Esophagus squamous epithelium (tissue), 5 donors: Measurements from ENCODE around the gene IAH1. TPM values are rescaled to one million over a fixed set of nuclear protein-coding genes. Genes with fewer than 3 reads are reported as not detected.

Experiments
- DNase-seq: peaks from one replicate; lab custom pipeline; 2025; lab: John Stamatoyannopoulos, UW
- H3K27ac ChIP-seq, 4 donors: fragments of 200-600 bp; sonication (generic); one replicate each; pipeline ENCODE4 v1.5.1; 2016 to 2019; ENCODE audit warnings: mild to moderate bottlenecking in 1 of 4
- H3K27me3 ChIP-seq, 4 donors: fragments of 200-600 bp; sonication (generic); 1 replicate in 3 of 4; 2 replicates in 1 of 4; pipeline versions ENCODE4 v1.5.1 to v1.6.0; 2017 to 2021; ENCODE audit warnings: antibody characterized with exemption in 1 of 4
- H3K36me3 ChIP-seq, 3 donors: fragments of 200-600 bp; sonication (generic); one replicate each; pipeline ENCODE4 v1.5.1; 2016 to 2019
- H3K4me1 ChIP-seq, 3 donors: fragments of 200-600 bp; sonication (generic); one replicate each; pipeline ENCODE4 v1.5.1; 2017 to 2019
- H3K4me3 ChIP-seq, 4 donors: fragments of 200-600 bp; sonication (generic); 1 replicate in 3 of 4; 2 replicates in 1 of 4; pipeline ENCODE4 v1.5.1; 2016 to 2019; ENCODE audit warnings: mild to moderate bottlenecking in 2 of 4, moderate library complexity in 1 of 4
- H3K9me3 ChIP-seq, 3 donors: fragments of 200-600 bp; sonication (generic); one replicate each; pipeline ENCODE4 v1.5.1; 2016 to 2019
- POLR2A ChIP-seq, 4 donors: fragments of 450-650 bp; IDR thresholded peaks; one replicate each; pipeline ENCODE4 v1.6.1; 2017; ENCODE audit warnings: antibody characterized with exemption in 4 of 4, mild to moderate bottlenecking in 4 of 4, moderate library complexity in 3 of 4
- WGBS, 2 donors: methylation state at CpG; one replicate each; pipeline ENCODE4 v1.1.5; 2018; 5-methylcytosine and 5-hydroxymethylcytosine counted together
- intact Hi-C: fragments of 100-400 bp; cut with DNase I; formaldehyde crosslinking; loops from one replicate; pipeline ENCODE4 v1.15.0; 2022
- total RNA-seq, 4 donors: library from RNA; depleted of rRNA; stranded (reverse); fragments of >200 nt; gene quantifications; one replicate each; pipeline ENCODE4 v1.1.0, GENCODE V29; 2016
- TF ChIP-seq, protein P1 (sequence below), 6 experiments: fragments of 450-650 bp in 4 of 6; fragments of 200-600 bp in 2 of 6; sonication (generic) in 2 of 6; IDR thresholded peaks; one replicate each; pipeline ENCODE4 v1.5.1; 2016 to 2019; ENCODE audit warnings: antibody characterized with exemption in 6 of 6, mild to moderate bottlenecking in 4 of 6, moderate library complexity in 4 of 6
- donor health status: DM: yes; HTN: yes; CAD: no.

IAH1 gene
- total RNA-seq, 4 donors from 2014 or later = 6.0 to 47.9 (median 25.2) TPM

DNA sequence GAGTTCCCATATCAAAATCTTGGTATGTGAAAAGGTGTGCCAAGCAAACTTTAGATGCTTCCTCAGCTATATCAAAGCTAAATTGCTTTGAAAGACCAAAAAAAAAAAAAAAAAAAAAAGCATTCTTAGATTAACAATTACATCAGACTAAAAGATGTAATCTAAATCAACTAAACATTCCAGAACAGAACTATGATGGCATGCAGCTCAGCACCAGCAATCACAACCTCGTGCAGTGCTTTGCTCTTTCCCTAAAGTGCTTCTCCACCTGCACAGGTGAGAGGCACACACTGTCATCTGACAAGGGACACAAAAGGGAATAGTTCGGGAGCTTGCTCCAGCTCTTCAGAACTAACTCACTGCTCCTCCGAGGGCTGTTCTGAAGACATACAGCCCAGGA is 43.8 kb downstream of the IAH1 start:
- Histone ChIP-seq H3K4me1 (no peaks in the 10 kb centered on the region), H3K36me3 (peaks cover 0 to 97% (median 21%) of the 10 kb centered on the region in 3 donors), H3K9me3 (no peaks in the 10 kb centered on the region), H3K27me3 (no peaks in the 10 kb centered on the region), H3K4me3 (no peak overlapping the region), H3K27ac (no peak overlapping the region)
- TF ChIP-seq, protein P1, sequence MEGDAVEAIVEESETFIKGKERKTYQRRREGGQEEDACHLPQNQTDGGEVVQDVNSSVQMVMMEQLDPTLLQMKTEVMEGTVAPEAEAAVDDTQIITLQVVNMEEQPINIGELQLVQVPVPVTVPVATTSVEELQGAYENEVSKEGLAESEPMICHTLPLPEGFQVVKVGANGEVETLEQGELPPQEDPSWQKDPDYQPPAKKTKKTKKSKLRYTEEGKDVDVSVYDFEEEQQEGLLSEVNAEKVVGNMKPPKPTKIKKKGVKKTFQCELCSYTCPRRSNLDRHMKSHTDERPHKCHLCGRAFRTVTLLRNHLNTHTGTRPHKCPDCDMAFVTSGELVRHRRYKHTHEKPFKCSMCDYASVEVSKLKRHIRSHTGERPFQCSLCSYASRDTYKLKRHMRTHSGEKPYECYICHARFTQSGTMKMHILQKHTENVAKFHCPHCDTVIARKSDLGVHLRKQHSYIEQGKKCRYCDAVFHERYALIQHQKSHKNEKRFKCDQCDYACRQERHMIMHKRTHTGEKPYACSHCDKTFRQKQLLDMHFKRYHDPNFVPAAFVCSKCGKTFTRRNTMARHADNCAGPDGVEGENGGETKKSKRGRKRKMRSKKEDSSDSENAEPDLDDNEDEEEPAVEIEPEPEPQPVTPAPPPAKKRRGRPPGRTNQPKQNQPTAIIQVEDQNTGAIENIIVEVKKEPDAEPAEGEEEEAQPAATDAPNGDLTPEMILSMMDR (IDR thresholded peaks at IDR 0.05) = no peak
- TF ChIP-seq POLR2A (IDR thresholded peaks at IDR 0.05) = no peak
- WGBS, 2 donors = 84 to 88% methylated on average over 3 of the region's 3 CpGs
- DNase-seq = no peak
- intact Hi-C loops = no loop called here

DNA sequence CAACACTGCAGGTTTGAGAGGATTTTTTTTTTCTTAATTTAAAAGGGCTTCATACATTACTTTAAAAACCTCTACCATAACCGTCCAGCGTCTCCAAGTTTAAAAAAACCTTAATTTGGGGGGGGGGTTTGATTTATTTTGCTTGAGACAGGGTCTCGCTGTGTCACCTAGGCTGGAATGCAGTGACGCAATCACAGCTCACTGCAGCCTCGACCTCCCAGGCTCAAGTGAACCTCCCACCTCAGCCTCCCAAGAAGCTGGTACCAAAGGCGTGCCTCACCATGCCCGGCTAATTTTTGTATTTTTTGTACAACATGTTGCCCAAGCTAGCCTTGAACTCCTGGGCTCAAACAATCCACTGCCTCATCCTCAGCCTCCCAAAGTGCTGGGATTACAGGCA is 44.4 kb downstream of the IAH1 start:
- H3K36me3 ChIP-seq = peaks cover 0 to 97% (median 21%) of the 10 kb centered on the region in 3 donors
- WGBS, 2 donors = 91 to 95% methylated on average over 7 of the region's 7 CpGs
- intact Hi-C loops = no loop called here
- H3K27ac ChIP-seq = no peak overlapping the region
- TF ChIP-seq, protein P1 (IDR thresholded peaks at IDR 0.05) = no peak
- TF ChIP-seq POLR2A (IDR thresholded peaks at IDR 0.05) = no peak
- H3K4me3 ChIP-seq = no peak overlapping the region
- no peak for DNase-seq
- H3K9me3 ChIP-seq = no peaks in the 10 kb centered on the region
- no peaks in the 10 kb centered on the region for H3K4me1 ChIP-seq
- H3K27me3 ChIP-seq = no peaks in the 10 kb centered on the region

DNA sequence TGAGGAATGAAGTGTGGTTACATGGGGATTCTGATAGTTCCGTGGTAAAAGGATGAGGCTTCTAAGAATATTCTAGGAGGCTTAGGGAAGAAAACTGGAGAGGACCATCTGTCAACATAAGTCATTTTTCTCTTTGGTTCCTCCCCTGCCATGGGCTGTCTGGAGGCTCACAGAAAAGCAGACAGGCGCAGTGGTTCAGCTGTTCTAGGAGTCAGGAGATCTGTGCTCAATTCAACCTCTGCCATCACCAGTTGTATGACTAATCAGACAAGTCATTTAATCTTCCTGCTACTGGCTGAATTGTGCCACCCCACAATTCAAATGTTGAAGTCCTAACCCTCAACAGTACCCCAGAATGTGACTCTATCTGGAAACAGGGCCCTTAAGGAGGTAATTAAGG is 44.9 kb downstream of the IAH1 start:
- intact Hi-C loops = no loop called here
- Histone ChIP-seq H3K27ac (no peak overlapping the region), H3K9me3 (no peaks in the 10 kb centered on the region), H3K27me3 (no peaks in the 10 kb centered on the region), H3K4me3 (no peak overlapping the region), H3K36me3 (peaks cover 0 to 97% (median 21%) of the 10 kb centered on the region in 3 donors), H3K4me1 (no peaks in the 10 kb centered on the region)
- WGBS, 2 donors = 88 to 92% methylated on average over 2 of the region's 2 CpGs
- no peak for DNase-seq
- TF ChIP-seq, protein P1 (IDR thresholded peaks at IDR 0.05) = no peak
- no peak for TF ChIP-seq POLR2A (IDR thresholded peaks at IDR 0.05)

DNA sequence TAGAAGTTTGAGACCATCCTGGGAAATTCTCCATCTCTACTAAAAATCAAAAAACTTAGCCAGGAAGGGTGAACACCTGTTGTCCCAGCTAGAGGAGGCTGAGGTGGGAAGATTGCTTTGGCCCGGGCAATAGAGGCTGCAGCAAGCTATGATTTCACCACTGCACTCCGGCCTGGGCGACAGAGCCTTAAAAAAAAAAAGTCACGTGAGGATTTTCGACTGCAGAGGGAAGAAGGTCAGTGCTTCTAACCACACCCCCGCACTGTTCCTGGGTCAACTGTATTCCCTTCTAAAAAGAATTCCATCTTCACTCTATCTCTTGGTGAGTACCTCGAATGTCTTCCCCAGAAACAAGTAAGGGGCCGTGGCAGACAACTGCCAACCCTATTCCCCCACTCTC is 49.9 kb downstream of the IAH1 start:
- Histone ChIP-seq H3K4me1 (no peaks in the 10 kb centered on the region), H3K9me3 (no peaks in the 10 kb centered on the region), H3K27ac (no peak overlapping the region), H3K4me3 (no peak overlapping the region), H3K36me3 (peaks cover 0 to 97% (median 8%) of the 10 kb centered on the region in 3 donors), H3K27me3 (no peaks in the 10 kb centered on the region)
- intact Hi-C loops = no loop called here
- no peak for TF ChIP-seq POLR2A (IDR thresholded peaks at IDR 0.05)
- TF ChIP-seq, protein P1 (IDR thresholded peaks at IDR 0.05) = no peak
- DNase-seq = no peak
- 89 to 92% methylated on average over 8 of the region's 8 CpGs for WGBS, 2 donors

DNA sequence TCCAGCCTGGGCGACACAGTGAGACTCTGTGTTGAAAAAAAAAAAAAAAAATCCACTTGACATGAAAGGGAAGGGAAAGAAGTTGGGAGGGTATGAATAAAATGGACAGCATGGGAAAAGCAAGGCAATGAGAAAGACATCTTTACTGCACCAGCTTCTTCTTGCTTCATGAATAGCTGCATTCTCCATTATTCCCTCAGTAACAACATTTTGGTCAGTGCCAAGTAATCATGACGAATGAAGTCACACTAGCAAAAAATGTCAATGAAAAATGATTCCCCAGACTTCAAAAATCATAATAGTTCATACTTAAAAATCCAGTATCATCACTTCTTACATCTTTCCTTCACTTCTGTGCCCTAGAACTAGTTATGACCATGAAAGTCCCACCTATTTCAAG is 50.9 kb downstream of the IAH1 start:
- Histone ChIP-seq H3K4me3 (no peak overlapping the region), H3K4me1 (no peaks in the 10 kb centered on the region), H3K36me3 (peaks cover 0 to 91% (median 12%) of the 10 kb centered on the region in 3 donors), H3K27me3 (no peaks in the 10 kb centered on the region), H3K9me3 (no peaks in the 10 kb centered on the region), H3K27ac (no peak overlapping the region)
- intact Hi-C loops = no loop called here
- TF ChIP-seq, protein P1 (IDR thresholded peaks at IDR 0.05) = no peak
- 91 to 100% methylated on average over 1 to 2 of the region's 2 CpGs for WGBS, 2 donors
- DNase-seq = no peak
